SKM-1 (cell line): ENCODE data around the gene SREBF1.

Experiments
- DNase-seq: peaks from one replicate; lab custom pipeline; 2025; ENCODE audit not compliant: unreplicated experiment; lab: John Stamatoyannopoulos, UW

Gene SREBF1

DNA sequence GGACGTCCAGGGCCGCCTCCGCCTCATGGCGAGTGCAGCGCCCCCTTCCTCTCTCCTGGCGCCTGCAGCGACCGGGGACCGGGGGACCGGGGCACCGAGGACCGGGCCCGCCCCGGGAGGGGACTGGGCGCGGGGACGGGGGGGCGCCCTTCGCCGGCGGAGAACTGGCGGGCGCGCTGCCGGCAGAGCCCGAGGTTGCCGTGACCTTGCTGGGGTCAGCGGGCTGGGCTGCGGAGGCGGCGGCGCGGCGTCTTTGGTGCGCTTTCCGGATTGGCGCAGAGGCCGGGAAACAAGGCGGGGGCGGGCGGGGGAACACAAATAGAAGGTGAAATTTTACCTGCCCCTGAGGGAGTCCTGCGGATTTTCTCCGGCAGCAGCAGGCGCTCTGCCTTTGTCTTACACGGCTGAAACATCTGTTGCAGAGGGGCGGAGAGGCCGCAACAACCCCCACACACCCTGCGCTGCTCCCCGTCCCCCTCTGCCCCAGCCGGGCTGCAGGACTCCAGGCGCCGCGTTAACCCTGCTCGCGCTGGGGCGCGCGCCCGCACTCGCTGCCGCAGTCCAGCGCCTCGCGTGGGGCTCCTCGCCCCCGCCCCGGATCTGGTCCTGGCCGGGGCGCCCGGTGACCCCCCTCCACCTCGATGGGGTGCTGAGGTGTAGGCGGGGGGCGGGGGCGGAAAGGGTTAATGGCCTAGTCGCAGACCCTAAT is 53.5 kb downstream of the SREBF1 start:
- DNase-seq: no peak

DNA sequence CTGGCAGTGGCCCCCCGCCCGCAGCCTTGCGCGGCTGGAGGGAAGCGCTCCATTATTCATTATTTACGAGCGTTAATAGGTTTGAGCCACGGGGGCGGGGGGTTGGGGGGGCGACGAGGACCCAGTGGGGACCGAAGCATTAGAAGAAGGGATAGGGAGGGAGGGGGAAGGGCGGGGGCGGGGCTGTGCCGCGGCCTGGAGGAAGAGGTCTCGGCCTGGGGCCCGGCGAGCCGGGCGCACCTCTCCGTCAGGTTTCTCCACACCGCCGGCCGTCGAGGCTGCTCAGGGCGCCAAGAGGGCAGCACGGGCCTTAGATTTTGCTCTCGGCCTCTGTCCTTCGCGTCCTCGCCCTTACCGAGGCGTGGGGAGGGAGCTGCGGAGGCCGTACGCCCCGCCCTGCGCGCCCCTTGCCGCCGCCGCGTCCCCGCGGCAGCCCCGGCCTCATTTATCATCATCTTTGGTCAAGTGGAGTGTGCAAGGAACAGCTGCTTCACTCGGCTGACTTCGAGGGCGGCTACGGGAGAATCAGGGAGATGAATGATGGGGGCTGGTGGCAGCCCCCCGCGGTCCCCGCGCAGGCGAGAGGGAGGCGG is 54.2 kb downstream of the SREBF1 start:
- DNase-seq: no peak

DNA sequence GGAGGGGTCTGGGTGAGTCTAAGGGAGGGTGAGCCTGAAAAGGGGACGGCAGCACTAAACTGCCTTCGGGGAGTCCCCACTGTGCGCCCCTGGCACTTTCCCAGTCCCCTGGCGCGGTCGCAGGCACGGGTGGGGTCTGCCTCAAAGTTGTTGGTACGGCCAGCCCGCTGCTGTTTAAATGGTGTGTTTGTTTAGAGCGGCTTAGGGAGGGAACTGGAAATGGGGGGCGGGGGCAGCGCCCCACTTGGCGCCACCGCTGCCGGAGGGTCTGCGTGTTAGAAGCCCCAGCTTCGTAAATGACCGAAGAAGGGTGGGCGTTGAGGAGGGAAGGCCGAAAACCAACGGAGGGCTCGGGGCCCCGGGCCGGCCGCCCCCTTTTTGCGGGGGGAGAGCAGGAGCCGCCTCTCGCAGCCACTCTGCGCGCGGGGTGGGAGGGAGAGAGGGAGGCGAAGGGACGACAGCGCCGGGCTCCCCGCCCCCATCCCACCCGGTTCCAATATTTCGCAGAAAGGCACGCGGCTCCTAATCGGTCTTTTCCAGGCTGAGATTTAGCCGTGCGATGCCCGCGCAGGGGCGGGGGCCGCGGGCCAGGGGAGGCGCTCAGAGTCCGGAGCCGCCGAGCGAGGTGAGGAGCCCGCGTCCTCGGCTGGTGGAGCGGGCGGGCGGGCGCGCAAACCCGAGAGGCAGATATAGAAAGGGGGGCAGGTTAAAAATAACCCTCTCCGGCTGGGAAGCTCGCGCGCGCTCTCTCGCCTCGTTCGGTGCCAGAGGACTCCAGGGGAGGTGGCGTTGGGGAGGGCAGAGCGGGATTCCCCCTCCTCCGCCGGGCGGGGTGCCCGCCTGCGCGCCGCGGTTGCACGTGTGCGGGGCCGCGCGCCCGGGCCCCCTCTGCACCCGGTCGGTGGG is 54.9 kb downstream of the SREBF1 start:
- no peak for DNase-seq

DNA sequence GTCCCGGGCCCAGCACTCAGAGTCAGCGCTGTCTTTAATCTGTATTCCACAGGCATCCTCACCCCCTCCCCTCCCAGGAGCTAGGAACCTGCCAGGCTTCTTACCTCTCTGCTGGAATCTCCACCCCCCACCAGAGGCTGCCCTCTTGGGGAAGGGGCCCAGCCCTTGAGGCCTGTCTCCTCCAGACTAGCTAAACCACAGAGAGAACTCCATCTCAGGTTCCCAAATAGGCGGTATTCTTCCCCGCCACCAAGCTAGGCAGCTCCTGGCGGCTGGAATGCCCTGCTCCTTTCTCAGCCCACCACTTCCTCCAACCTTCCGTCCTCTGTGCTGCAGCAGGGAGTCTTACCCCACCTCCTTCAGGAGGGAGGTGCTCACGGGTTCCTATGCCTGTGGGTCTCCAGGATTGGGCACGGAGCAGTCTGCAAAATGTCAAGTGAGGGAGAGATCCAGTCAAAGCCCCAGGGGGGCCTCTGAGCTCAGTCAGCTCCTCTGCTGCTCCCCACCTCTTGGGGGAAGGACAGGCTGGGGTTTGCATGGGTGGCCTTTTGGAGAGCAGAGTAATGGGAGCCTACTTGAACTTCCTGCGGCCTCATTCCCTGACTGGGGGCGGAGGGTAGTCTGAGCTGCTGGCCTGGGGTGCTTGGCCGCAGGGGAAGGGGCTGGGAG is 55.7 kb downstream of the SREBF1 start:
- no peak for DNase-seq

DNA sequence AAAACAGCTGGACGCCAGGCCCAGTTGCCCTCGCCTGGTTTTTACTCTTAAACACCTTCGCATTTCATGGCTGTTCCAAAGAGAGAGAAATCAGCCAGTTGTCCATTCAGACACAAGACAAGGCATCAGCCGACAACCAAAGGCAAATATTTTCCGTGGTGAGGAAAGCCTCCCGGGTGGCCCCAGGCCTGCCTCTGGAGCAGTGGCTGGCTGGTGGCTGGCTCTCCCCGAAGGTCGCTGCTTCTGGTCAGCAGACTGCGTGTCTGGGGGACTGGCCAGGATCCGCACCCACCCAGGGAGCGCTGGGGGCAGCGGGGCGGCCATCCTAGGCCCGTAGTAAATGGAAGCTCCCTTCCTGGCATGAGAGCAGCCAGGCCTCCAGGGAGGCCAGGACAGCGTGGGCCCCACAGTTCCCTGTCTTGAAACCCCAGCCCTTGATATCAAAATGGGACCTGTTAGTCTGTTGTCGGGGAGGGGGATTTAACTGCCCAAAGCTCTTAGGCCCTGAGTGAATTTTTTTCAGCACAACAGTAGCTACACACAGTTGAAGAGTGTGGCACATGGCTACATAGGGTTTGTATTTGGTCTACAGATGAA is 57.7 kb downstream of the SREBF1 start:
- DNase-seq: no peak

DNA sequence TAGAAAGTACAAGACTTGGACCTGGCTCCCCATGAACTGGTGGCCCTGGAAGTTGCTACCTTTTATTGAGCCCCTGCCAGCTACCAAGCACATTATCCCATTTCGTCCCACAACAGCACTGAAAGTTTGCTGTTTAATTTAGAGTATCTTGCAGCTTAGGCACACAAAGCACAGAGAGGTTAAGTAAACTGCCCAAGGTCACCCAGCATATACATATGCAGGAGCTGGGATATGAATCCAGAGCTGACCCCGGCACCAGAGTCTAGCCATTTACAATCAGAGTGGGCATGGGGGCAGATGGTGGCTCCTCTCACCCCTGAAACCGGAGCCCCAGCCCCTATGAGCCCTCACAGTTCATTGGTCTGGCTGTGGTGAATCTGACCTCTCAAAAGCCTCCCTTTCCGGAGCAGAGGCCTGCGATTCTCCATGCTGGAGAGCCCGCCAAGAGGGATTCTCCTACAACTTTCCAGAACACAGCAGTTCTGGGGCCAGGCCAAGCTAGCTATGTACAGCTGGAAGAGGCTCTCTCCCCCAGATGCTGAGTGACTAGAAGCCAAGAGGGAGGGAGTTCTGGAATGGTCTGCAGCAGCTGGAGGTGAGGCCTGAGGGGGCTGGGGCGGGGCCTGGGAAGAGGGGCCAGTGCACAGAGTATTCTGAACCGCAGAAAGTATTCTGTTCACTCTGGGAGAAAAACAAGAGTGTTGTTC is 58.3 kb downstream of the SREBF1 start:
- no peak for DNase-seq

DNA sequence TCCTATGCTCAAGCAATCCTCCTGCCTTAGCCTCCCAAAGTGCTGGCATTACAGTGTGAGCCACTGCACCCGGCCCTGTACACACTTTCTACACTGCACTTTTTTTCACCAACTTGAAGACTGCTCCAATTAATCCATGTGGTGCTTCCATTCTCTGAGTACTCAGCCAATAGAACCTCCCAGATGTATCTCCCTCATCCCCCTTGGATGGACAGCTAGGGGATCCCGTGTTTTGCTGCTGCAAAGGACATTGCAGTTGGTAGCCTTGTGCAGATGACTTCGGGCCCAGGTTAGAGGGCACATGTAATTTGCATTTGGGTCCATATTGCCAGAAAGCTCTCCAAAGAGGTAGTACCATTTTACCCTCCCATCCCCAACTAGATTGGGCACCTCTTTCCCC is 59.9 kb downstream of the SREBF1 start:
- DNase-seq: no peak

DNA sequence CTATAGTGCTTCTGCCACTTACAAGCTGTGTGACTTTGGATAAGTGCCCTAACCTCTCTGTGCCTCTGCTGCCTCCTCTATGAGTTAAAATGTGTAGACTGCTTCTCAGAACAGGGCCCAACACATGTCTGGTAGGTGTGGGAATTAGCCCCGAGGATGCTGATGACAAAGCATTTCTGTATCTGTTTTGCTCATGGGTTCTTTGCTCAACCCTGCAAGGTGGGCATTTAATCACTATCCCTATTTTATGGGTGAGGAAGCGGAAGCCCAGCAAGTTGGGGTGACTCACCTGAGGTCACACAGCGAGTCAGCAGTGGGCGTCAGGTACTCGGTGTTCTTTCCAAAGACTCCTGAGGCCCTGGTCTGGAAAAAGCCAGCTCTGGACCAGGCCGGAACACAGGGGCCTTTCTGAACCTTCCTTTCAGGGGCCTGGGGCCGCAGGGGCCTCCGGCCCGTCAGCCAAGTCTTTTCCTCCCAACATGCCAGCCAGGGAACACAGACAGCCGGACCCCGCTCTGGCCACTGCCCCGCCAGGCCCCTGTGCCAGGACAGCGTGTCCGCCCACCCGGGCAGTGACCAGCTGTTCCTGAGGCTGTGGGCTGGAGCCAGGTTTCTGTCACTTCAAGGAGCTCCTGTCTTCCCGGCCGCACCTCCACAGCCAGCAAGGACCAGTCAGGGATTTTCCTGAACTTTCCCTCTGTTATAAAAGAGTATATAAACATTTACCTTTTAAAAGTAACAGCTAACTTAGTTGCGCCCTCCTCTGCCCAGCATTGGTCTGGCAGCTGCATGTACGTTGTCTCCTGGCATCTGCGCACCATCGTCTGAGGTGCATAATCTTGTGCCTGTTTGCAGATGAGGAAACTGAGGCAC is 62.5 kb downstream of the SREBF1 start:
- no peak for DNase-seq

DNA sequence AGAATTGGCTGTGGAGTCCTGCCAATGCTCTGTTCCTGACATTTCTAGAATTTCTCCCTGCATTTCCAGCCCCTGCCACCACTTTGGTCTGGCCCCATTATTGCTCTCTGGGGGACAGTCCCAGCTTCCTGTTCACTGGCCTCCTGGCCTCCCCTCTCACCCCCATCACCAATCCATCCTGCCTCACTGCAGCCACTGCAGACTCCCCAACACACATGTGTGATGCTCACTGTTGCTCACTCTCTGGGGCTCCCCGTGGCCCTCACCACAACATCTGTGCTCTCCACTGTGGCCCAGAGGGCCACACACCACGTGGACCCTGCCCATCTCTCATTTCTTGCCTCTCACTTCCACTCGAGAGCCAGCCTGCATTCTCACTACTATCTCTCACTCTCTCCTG is 64.6 kb downstream of the SREBF1 start:
- no peak for DNase-seq

DNA sequence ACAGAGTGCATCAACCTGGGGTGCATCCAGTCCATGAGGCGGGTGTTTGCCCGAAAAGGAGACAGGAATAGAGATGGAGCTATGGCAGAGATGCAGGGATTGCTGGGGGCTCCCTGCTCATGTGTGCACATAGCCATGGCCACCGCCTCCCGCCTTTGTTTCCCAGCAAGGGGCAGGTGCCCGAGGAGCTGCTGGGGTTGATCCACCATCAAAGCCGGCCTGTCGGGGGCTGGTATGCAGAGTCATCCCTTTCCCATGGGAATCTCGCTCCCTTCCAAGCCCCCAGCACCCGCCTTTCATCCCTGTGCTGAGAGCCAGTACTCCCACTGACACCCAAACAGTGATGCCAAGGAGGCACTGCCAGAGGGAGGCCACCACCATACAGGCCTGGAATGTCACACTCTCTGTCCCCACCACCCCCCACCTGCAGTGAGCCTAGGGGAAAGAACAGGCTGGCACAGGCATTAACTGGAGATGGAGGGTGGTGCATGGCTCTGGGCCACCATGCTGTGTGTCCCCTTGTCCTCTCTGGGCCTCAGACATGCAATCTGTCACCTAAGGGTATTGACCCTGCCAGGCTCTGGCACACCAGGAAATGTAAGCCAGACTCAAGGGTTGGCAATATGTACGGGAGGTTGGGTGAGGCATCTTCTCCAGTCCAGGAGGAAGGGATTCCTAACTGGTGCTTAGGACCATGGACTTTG is 65.1 kb downstream of the SREBF1 start:
- DNase-seq: no peak

DNA sequence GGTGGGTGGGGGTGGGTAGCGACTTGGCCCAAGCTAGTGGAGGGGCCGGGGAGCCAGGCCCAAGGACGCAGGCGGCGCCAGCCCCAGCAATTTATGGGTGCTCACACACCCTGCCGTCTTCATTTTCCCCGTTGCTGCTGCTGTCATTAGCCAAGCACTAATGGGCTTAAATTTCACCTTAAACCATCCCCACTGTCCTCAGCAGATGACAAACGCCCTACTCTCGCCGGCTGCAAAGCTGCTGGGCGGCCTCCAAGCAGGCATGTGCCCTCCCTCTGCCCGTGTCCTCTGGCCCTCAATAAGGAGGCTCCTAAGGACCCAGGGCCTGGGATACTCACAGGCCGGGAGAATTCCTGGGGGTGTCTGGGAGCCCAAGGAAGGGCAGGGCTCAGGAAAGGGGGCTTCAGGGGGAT is 66.1 kb downstream of the SREBF1 start:
- no peak for DNase-seq

DNA sequence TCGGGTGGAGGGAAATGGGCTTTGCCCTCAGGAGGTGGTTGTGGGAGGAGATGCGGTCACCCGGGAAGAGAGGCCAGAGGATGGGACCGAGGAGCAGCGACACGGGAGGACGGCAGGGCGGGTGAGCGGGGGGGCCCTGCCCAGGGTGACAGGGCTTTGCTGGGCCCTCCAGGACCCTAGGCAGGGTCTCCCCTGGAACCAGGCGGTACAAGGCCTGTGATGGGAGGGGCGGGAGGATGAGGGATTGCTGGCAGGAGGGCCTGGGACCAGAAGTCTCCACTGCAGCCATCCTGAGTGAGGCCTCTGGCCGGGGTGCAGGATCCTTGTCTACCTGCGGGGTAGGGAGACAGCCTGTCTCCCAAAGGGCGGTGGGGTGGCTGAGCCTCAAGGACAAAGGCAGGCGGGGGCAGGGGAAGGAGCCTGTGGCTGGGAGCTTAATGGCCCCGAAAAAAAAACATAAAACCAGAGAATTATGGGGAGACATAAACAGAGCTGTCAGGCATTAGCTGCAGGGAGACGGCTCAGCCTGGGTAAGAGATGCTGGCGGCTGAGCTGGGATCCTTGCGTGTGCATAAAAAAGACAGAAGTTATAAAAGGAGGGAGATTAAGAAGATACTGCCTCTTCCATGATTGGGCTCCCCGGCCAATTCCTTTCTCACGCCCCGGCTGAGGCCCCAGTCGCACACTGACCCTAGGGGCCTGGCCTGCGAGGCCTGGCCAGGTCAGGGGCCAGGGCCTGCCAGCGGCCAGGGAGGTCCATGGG is 66.7 kb downstream of the SREBF1 start:
- DNase-seq: no peak

DNA sequence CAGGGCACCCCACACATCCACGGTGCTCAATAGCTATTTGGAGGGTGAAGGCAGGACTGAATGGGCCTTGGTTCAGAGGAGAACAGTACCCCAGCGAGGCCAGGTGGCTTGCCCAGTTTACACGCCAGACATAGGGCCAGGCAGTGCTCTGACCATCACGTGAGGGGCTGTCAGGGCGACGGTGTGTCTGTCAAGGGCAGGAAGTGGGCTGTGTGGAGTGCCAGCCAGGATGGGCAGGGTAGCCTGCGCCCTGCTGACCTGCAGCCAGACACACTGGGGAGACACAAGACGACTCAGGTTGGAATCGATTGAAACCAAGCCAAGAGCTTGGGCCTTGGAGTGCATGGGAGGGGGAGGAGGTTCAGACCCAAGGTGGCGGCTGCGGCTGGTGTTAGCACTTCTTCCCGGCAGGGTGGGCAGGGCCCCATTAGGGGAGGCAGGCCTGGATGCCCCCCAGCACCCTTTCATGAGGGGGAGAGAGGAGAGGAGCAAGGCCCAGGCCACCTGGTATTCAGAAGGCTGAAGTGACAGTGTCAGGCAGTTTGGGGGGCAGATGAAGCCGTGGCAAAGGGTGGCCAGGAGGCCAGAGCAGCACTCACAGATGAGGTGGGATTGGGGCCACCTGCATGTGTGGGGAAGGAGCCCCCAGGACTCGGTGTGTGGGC is 68.2 kb downstream of the SREBF1 start:
- no peak for DNase-seq

DNA sequence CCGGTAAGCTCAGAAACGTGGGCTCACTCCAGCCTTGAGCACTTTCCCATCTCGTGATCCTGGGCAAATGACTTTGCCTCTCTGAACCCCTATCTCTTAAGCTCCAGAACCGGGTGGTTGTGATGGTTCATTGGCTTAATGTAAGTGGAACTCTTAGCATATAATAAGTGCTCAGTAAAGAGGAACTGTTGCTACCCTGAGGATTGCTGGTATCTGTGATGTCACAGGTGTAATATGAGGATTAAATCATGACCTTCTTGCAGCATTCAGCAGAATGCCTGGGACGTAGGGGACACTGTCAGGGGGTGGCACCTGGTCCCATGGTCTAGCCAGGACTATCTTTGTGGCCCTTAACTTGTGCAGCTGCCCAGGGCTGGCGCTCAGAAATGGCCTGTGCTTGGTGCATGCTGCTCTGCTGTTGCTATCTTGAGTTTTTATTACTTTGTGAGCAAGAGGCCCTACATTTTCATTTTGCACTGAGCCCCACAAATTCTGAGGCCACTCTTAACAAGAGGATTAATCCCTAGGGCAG is 68.8 kb downstream of the SREBF1 start:
- no peak for DNase-seq

DNA sequence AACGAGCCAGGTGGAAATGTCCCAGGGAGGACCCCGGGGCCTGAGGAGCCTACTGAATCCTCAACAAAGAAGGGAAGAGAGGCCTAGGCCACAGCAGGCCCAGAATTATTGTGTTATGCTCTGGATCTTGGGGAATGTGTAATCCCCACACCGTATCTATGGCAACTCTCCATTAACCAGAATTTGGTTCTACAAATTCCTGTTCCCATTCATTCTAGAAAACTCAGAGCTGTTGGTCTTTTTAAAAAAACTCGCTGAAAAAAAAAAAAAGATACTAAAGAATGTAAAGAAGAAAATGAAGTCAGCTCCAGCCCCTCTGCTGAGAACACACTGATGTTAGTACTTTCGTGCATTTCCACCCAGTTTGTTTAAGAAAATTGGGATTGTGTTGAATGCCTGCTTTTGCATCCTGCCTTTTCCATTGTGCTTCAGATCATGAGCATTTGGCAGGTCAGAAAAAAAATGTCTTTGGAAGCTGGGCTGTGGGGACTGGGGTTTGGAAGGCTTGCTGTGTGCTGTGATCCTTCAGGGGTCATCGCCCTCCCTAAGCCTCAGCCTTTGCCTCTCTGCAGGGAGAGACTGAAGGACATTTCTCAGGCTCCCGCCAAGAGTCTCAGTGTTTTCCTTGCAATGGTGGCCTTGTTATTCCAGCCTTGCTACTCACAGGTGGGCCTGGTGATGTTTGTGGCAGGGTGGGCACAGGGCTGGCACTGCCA is 69.5 kb downstream of the SREBF1 start:
- DNase-seq: no peak

DNA sequence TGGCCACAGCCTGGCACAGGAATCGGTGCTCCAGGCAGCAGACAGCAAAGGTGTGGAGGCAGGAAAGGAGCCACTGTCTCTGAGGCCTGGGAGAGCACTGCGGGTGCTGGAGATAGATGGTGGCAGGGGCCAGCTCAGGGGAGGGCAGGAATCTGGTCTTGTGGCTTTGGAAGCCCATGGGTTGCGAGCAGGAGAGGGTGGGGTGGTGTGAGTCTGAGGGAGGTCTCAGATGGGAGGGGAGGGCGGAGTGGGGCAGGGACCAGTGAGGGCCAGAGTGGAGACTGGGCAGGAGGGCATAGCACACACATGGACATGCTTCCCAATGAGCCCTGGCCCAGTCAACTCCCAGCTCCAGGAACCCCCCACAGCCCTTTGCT is 70.1 kb downstream of the SREBF1 start:
- DNase-seq: no peak
